A549 treated with DMSO at 1 μM for 4 hours (cell line): ENCODE results near the gene MST1. TPM values are rescaled to one million over a fixed set of nuclear protein-coding genes. Genes with fewer than 3 reads are reported as not detected.

Source experiments
- total RNA-seq: library from RNA; stranded (reverse); fragments of 200-300 nt; extraction: Qiagen RNA extraction; gene quantifications from 5 replicates; pipeline ENCODE4 v1.2.3, GENCODE V29; 2022; ENCODE audit warnings: low read depth

Gene MST1
- total RNA-seq: 1.1 to 1.8 TPM (median 1.5 TPM) in 5 replicates

GRCh38 chr3:49689046-49689907 is at the start of gene MST1, which contains the start of gene RNF123:
TSS of gene MST1 (minus strand) at chr3:49689474. CDS start at chr3:49688691, 783 bp downstream.
TSS of gene RNF123 (plus strand) at chr3:49689557. CDS start at chr3:49691166, 1,609 bp downstream.

GRCh38 chr3:49723628-49724551 is 34.6 kb upstream of the MST1 start, which contains the start of gene GMPPB:
TSS of gene GMPPB (minus strand) at chr3:49723951. CDS start at chr3:49723726, 225 bp downstream.

DNA sequence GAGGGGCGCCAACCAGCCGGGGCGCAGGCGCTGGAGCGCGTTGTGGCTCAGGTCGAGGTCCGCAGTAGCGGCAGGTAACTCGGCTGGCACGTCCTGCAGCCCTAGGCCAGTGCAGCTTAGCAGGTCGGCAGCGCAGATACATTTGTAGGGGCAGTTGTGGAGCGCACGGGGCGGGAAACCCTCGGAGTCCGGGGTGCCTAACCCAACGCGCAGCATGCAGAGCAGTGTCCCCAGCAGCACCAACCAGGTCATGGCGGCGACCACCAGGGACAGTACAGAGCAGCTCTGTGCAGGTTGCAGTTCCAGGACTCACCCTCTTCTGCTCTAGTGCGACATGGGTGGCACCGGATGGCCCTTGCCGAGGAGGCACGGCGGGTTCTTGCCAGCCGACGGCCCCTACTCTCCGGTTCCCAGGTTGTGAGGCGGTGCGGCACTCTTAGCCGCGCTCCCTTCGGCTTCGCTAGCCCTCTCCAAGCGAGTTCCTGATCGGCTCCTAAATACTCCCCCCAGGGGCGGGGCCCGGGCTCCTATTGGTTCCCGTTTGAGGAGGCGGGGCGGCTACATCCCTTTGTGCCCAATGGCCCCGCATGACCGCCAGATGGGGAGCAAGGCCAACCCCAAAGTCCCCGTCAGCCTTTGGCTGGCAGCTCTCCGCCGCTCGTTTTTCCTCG is 30.1 kb upstream of the MST1 start, which contains the start of gene AMIGO3:
Gene AMIGO3, minus strand, starts transcription at position 471 of the 671 bp plus-strand sequence. Its CDS starts 219 bp downstream, at position 252.

GRCh38 chr3:49673715-49674496 is 15.4 kb downstream of the MST1 start, which contains the start of gene APEH:
TSS of gene APEH (plus strand) at chr3:49674351. CDS start at chr3:49674402, 51 bp downstream.

Other genes with a start within 250 kb of the MST1 start
- gene DAG1, start 219.2 kb downstream of the MST1 start, total RNA-seq: 49.8 to 62.9 TPM (median 60.1 TPM) in 5 replicates
- gene BSN, start 135.0 kb downstream of the MST1 start, total RNA-seq: 0.16 to 0.37 TPM (median 0.17 TPM) in 5 replicates
- gene APEH, start 15.1 kb downstream of the MST1 start, total RNA-seq: 60.6 to 69.3 TPM (median 65.2 TPM) in 5 replicates
- gene RNF123, start 83 bp upstream of the MST1 start, total RNA-seq: 10.6 to 16.2 TPM (median 15.8 TPM) in 5 replicates
- gene AMIGO3, start 30.2 kb upstream of the MST1 start, total RNA-seq: 0.48 to 0.91 TPM (median 0.61 TPM) in 5 replicates
- 15.0 to 21.3 TPM (median 19.4 TPM) in 5 replicates for gene GMPPB, start 34.5 kb upstream of the MST1 start, total RNA-seq
- gene IP6K1, start 97.1 kb upstream of the MST1 start, total RNA-seq: 20.6 to 23.6 TPM (median 21.8 TPM) in 5 replicates
- 0.15 to 0.46 TPM (median 0.30 TPM) in 5 replicates for gene CDHR4, start 110.4 kb upstream of the MST1 start, total RNA-seq
- gene INKA1, start 113.8 kb upstream of the MST1 start, total RNA-seq: 1.6 to 1.7 TPM (median 1.6 TPM) in 5 replicates
- gene UBA7, start 124.5 kb upstream of the MST1 start, total RNA-seq: 0.45 to 0.74 TPM (median 0.48 TPM) in 5 replicates
- 11.9 to 15.0 TPM (median 13.9 TPM) in 5 replicates for gene TRAIP, start 167.1 kb upstream of the MST1 start, total RNA-seq
- 0.27 to 0.85 TPM (median 0.45 TPM) in 5 replicates for gene CAMKV, start 180.4 kb upstream of the MST1 start, total RNA-seq
- 7.2 to 8.6 TPM (median 8.2 TPM) in 5 replicates for gene MST1R, start 214.4 kb upstream of the MST1 start, total RNA-seq
- 5.8 to 9.8 TPM (median 8.4 TPM) in 5 replicates for gene MON1A, start 240.3 kb upstream of the MST1 start, total RNA-seq